HepG2 (cell line): ENCODE measurements around the gene DYNC2I2. TPM values are rescaled to one million over a fixed set of nuclear protein-coding genes. Genes with fewer than 3 reads are reported as not detected.

Source experiments
- ATAC-seq: fragments of 200-7000 bp; cut with Tn5 transposase; 3 replicates; pipeline ENCODE4 v1.9.1; 2020; ENCODE audit warnings: mild to moderate bottlenecking, moderate library complexity
- BruUV-seq: library from RNA; stranded (reverse); fragments of 400-500 nt; replicated peaks from 2 replicates; lab custom pipeline; 2021; lab: Mats Ljungman, UMichigan
- CTCF ChIA-PET: fragments of 300-600 bp; formaldehyde crosslinking; extraction: SDS; loops from one replicate; lab custom pipeline; 2021; ENCODE audit warnings: low total read pairs, inconsistent platforms, low intra/inter-chr PET ratio; lab: Yijun Ruan, JAX
- POLR2A ChIA-PET: fragments of 350-600 bp; sonication (Branson Sonifier 250); formaldehyde crosslinking; loops from one replicate; lab custom pipeline; 2020; ENCODE audit warnings: antibody characterized with exemption, inconsistent platforms; lab: Yijun Ruan, JAX
- DNase-seq: peaks from one replicate; pipeline ENCODE4 v3.0.0-alpha.2; 2015; ENCODE audit warnings: low spot score
- FAIRE-seq: peaks from 3 replicates; lab custom pipeline; 2011; peaks lifted over from hg19 to GRCh38; lab: Jason Lieb, UNC
- H2AFZ ChIP-seq: one replicate; pipeline ENCODE4 v1.6.1; 2011; ENCODE audit warnings: low read length, inconsistent platforms
- H3K27ac ChIP-seq: fragments of 300-600 bp; 3 replicates; pipeline ENCODE4 v1.8.0; 2011; ENCODE audit warnings: mixed run types, mild to moderate bottlenecking, mixed read lengths, low read length, inconsistent platforms; ENCODE audit not compliant: insufficient read depth; ENCODE audit errors: extremely low read length
- H3K27me3 ChIP-seq, 2 experiments: fragments of 200-600 bp in 1 of 2; 2 replicates in 1 of 2; 3 replicates in 1 of 2; pipeline versions ENCODE4 v1.6.0 to v1.8.0; 2011; ENCODE audit warnings: low read length in 2 of 2, mild to moderate bottlenecking in 2 of 2, moderate library complexity in 2 of 2, inconsistent platforms in 1 of 2; ENCODE audit not compliant: insufficient read depth in 2 of 2, control insufficient read depth in 1 of 2
- H3K36me3 ChIP-seq, 2 experiments: fragments of 200-600 bp in 1 of 2; replicated peaks in 1 of 2; 2 replicates in 1 of 2; 3 replicates in 1 of 2; pipeline versions ENCODE4 v1.5.1 to v1.8.0; 2011; ENCODE audit warnings: low read length in 2 of 2, inconsistent platforms in 1 of 2; ENCODE audit not compliant: insufficient read depth in 2 of 2, control insufficient read depth in 1 of 2
- H3K4me1 ChIP-seq: 2 replicates; pipeline ENCODE4 v1.5.1; 2012; ENCODE audit warnings: low read length, inconsistent platforms; ENCODE audit not compliant: insufficient read depth
- H3K4me2 ChIP-seq: 2 replicates; pipeline ENCODE4 v1.6.0; 2011; ENCODE audit warnings: low read depth, low read length, inconsistent platforms
- H3K4me3 ChIP-seq, 3 experiments: fragments of 200-600 bp in 1 of 3; sonication (generic), shearing (Covaris generic) in 1 of 3; replicated peaks in 1 of 3; 2 replicates each; pipeline ENCODE4 v1.5.1; 2011 to 2016; ENCODE audit warnings: low read length in 3 of 3, inconsistent platforms in 2 of 3, low read depth in 2 of 3, mild to moderate bottlenecking in 2 of 3, control low read depth in 1 of 3, mixed read lengths in 1 of 3; ENCODE audit not compliant: insufficient read depth in 1 of 3
- H3K79me2 ChIP-seq: one replicate; pipeline ENCODE4 v1.6.1; 2011; ENCODE audit warnings: low read length, inconsistent platforms; ENCODE audit not compliant: insufficient read depth
- H3K9ac ChIP-seq: 2 replicates; pipeline ENCODE4 v1.6.0; 2011; ENCODE audit warnings: mild to moderate bottlenecking, low read depth, low read length, inconsistent platforms; ENCODE audit not compliant: insufficient read depth
- H3K9me3 ChIP-seq: 2 replicates; pipeline ENCODE4 v1.5.1; 2012; ENCODE audit warnings: mild to moderate bottlenecking, low read length
- H4K20me1 ChIP-seq: 2 replicates; pipeline ENCODE4 v1.6.0; 2011; ENCODE audit warnings: inconsistent platforms, mild to moderate bottlenecking, low read length, moderate library complexity; ENCODE audit not compliant: insufficient read depth
- ATM ChIP-seq: fragments of 450-650 bp; IDR thresholded peaks from 2 replicates; pipeline ENCODE4 v1.7.1; 2017; ENCODE audit warnings: mild to moderate bottlenecking, borderline replicate concordance
- CBX5 ChIP-seq: sonication (generic); formaldehyde crosslinking; IDR thresholded peaks from 2 replicates; pipeline ENCODE4 v1.4.0; 2020; ENCODE audit warnings: missing genetic modification reagents, borderline replicate concordance
- CENPX ChIP-seq: sonication (generic); formaldehyde crosslinking; IDR thresholded peaks from 2 replicates; pipeline ENCODE4 v1.9.0; 2021; ENCODE audit warnings: mild to moderate bottlenecking, missing genetic modification reagents, moderate library complexity
- HHEX ChIP-seq: IDR thresholded peaks from 2 replicates; pipeline ENCODE4 v1.6.1; 2016; ENCODE audit warnings: control low read depth
- JUNB ChIP-seq: sonication (generic); formaldehyde crosslinking; IDR thresholded peaks from 2 replicates; pipeline ENCODE4 v1.8.0; 2022; ENCODE audit warnings: missing genetic modification reagents, mild to moderate bottlenecking, borderline replicate concordance
- MBD4 ChIP-seq: IDR thresholded peaks from 2 replicates; pipeline ENCODE4 v1.6.1; 2012; ENCODE audit warnings: low read length, inconsistent platforms, borderline replicate concordance
- MIER3 ChIP-seq: IDR thresholded peaks from 2 replicates; pipeline ENCODE4 v1.6.1; 2016; ENCODE audit warnings: missing compliant biosample characterization, borderline replicate concordance
- NKX3-1 ChIP-seq: sonication (generic); formaldehyde crosslinking; IDR thresholded peaks from 2 replicates; pipeline ENCODE4 v1.5.0; 2020; ENCODE audit warnings: missing genetic modification reagents
- NPAS2 ChIP-seq: sonication (generic); formaldehyde crosslinking; IDR thresholded peaks from 2 replicates; pipeline ENCODE4 v1.8.0; 2022; ENCODE audit warnings: mild to moderate bottlenecking, missing genetic modification reagents, borderline replicate concordance
- SIN3A ChIP-seq: IDR thresholded peaks from 2 replicates; pipeline ENCODE4 v1.6.1; 2011; ENCODE audit warnings: low read depth, mild to moderate bottlenecking, control low read depth, low read length, borderline replicate concordance
- SIX1 ChIP-seq: sonication (generic); formaldehyde crosslinking; IDR thresholded peaks from 2 replicates; pipeline ENCODE4 v1.4.0; 2020; ENCODE audit warnings: missing genetic modification reagents, borderline replicate concordance
- XRCC5 ChIP-seq: fragments of 200-400 bp; formaldehyde crosslinking; optimal IDR thresholded peaks from 2 replicates; pipeline ENCODE3; 2017; ENCODE audit warnings: mild to moderate bottlenecking, low read length
- YY1 ChIP-seq: IDR thresholded peaks from 2 replicates; pipeline ENCODE4 v1.6.1; 2011; ENCODE audit warnings: low read length, low read depth, moderate library complexity, mild to moderate bottlenecking; ENCODE audit not compliant: insufficient read depth, insufficient replicate concordance
- ZFP1 ChIP-seq: IDR thresholded peaks from 2 replicates; pipeline ENCODE4 v1.6.1; 2016
- ZKSCAN1 ChIP-seq: fragments of 150-350 bp; IDR thresholded peaks from 2 replicates; pipeline ENCODE4 v1.6.1; 2014; ENCODE audit warnings: low read length
- ZMYM4 ChIP-seq: sonication (generic); formaldehyde crosslinking; IDR thresholded peaks from 2 replicates; pipeline ENCODE4 v1.8.1; 2023; ENCODE audit warnings: mild to moderate bottlenecking, missing genetic modification reagents
- ZNF790 ChIP-seq: sonication (generic); formaldehyde crosslinking; IDR thresholded peaks from 2 replicates; pipeline ENCODE4 v1.8.0; 2022; ENCODE audit warnings: missing genetic modification reagents, mild to moderate bottlenecking, borderline replicate concordance
- WGBS: methylation state at CpG from one replicate; pipeline ENCODE4 v1.1.6; 2017; ENCODE audit warnings: low lambda C conversion rate; 5-methylcytosine and 5-hydroxymethylcytosine counted together
- in situ Hi-C: cut with HindIII; loops from 2 replicates; pipeline ENCODE4 v1.10.0; 2017; ENCODE audit warnings: low pct_unique_long_range_greater_than_20kb; ENCODE audit not compliant: extremely low pct_ligation_motif_present
- intact Hi-C: fragments of 100-400 bp; cut with micrococcal nuclease; formaldehyde crosslinking; loops from one replicate; pipeline ENCODE4 v1.10.0; 2022; ENCODE audit not compliant: unreplicated experiment
- polyA plus RNA-seq, 8 experiments: library from polyadenylated mRNA; depleted of rRNA in 3 of 8; stranded (reverse) in 7 of 8; unstranded in 1 of 8; fragments of >200 nt; fragmentation: Illumina TruSeq in 4 of 8; extraction: Trizol in 4 of 8; gene quantifications; 2 replicates each; pipeline versions ENCODE4 v1.2.1 to v1.2.3, GENCODE V29; 2011 to 2016; ENCODE audit warnings: low read depth in 4 of 8, missing spikeins in 1 of 8, mixed read lengths in 1 of 8; ENCODE audit not compliant: insufficient read depth in 1 of 8
- total RNA-seq, 5 experiments: library from RNA; depleted of rRNA; stranded (reverse); fragments of >200 nt; fragmentation: Illumina TruSeq; extraction: Trizol; gene quantifications; 2 replicates each; pipeline ENCODE4 v1.2.3, GENCODE V29; 2016; ENCODE audit warnings: low read depth in 1 of 5
- TF ChIP-seq, protein P1 (sequence below): sonication (generic); formaldehyde crosslinking; IDR thresholded peaks from 2 replicates; pipeline ENCODE4 v1.4.0; 2020; ENCODE audit warnings: mild to moderate bottlenecking, low read depth, missing genetic modification reagents
- TF ChIP-seq, protein P2 (sequence below): sonication (generic); formaldehyde crosslinking; IDR thresholded peaks from 2 replicates; pipeline ENCODE4 v1.4.0; 2020; ENCODE audit warnings: missing genetic modification reagents
- TF ChIP-seq, protein P3 (sequence below): IDR thresholded peaks from 2 replicates; pipeline ENCODE4 v1.6.1; 2016; ENCODE audit warnings: low read depth, borderline replicate concordance
- TF ChIP-seq, protein P4 (sequence below): IDR thresholded peaks from 2 replicates; pipeline ENCODE4 v1.6.1; 2016; ENCODE audit warnings: missing compliant biosample characterization, missing genetic modification reagents, borderline replicate concordance

DYNC2I2 gene
- total and polyA plus RNA-seq, 2 of the 13 experiments (the other 11 are each of a cell fraction or from before 2014, with no cell fraction given): 13.7 to 40.2 TPM

DNA sequence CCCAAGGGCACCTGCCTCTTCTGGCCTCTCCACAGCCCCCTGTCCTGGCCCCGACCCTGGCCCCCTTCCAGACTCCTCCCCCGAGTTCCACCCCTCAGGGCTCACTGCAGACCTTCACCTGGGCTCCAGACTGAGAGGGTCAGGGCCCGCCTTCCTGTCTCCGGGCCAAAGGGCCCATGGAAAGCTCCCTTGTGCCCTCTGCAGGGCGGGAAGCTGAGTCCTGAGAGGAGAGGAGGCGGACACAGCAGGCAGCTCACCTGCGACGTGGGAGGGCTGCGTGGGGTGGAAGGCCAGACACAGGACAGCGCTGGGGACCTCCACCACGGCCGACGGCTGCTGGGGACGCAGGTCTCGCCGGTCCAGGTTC lies 20.6 kb downstream of the DYNC2I2 start:
- Histone ChIP-seq H3K27me3 (no peaks in the 10 kb centered on the region), H4K20me1 (no peaks in the 10 kb centered on the region), H2AFZ (no peak overlapping the region), H3K9ac (peak overlapping the region; percentile 66), H3K4me3 (peak overlapping the region; percentile 57 to 73 (median 60); a peak in 5 of 6 replicates), H3K36me3 (peaks cover 13 to 34% of the 10 kb centered on the region in 2 experiments; a peak in 4 of 5 replicates), H3K4me1 (peaks cover 21% of the 10 kb centered on the region), H3K4me2 (peak overlapping the region; percentile 84), H3K27ac (peak overlapping the region; percentile 85), H3K9me3 (no peaks in the 10 kb centered on the region), H3K79me2 (no peaks in the 10 kb centered on the region)
- 4% methylated on average over 4 of the region's 16 CpGs for WGBS
- ChIA-PET POLR2A (interaction anchor here (0.6 to 2.3 kb wide), 23 partner anchors 10 to 312 kb away, joined by 3 to 33 read pairs (median 6); partner anchors contain the start of genes DYNC2I2, ENDOG, NUP188 and SET), CTCF (interaction anchor here (0.8 to 1.4 kb wide), 3 partner anchors 12 to 197 kb away, joined by 3 to 12 read pairs (median 3); partner anchors contain the start of gene PKN3)
- intact Hi-C loops: loop anchor here (2.0 to 5.0 kb wide), 3 partner anchors 51 to 83 kb away; partner anchors contain the start of genes PKN3, SET and SPTAN1
- in situ Hi-C loops: no loop called here
- FAIRE-seq (peak; percentile 40), ATAC-seq (peak; percentile 85), DNase-seq (peak; percentile 81)
- BruUV-seq: no TSS peak
- TF ChIP-seq ZFP1 (no peak), SIX1 (CRISPR knock-in tag) (no peak), ATM (no peak), XRCC5 (peak; percentile 22), MIER3 (CRISPR knock-in tag) (0 out of 2 replicates have a peak, but pooled peaks have one; percentile 29), ZKSCAN1 (no peak), CBX5 (CRISPR knock-in tag) (no peak), SIN3A (0 out of 2 replicates have a peak, but pooled peaks have one; percentile 34), JUNB (CRISPR knock-in tag) (no peak), ZMYM4 (CRISPR knock-in tag) (no peak; the same call in none of the 2 replicates), CENPX (CRISPR knock-in tag) (no peak), HHEX (no peak), NKX3-1 (CRISPR knock-in tag) (no peak), ZNF790 (CRISPR knock-in tag) (no peak), YY1 (peak; percentile 23), NPAS2 (CRISPR knock-in tag) (no peak), MBD4 (no peak)
- TF ChIP-seq, protein P1, sequence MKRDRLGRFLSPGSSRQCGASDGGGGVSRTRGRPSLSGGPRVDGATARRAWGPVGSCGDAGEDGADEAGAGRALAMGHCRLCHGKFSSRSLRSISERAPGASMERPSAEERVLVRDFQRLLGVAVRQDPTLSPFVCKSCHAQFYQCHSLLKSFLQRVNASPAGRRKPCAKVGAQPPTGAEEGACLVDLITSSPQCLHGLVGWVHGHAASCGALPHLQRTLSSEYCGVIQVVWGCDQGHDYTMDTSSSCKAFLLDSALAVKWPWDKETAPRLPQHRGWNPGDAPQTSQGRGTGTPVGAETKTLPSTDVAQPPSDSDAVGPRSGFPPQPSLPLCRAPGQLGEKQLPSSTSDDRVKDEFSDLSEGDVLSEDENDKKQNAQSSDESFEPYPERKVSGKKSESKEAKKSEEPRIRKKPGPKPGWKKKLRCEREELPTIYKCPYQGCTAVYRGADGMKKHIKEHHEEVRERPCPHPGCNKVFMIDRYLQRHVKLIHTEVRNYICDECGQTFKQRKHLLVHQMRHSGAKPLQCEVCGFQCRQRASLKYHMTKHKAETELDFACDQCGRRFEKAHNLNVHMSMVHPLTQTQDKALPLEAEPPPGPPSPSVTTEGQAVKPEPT (CRISPR knock-in tag): no peak
- TF ChIP-seq, protein P2, sequence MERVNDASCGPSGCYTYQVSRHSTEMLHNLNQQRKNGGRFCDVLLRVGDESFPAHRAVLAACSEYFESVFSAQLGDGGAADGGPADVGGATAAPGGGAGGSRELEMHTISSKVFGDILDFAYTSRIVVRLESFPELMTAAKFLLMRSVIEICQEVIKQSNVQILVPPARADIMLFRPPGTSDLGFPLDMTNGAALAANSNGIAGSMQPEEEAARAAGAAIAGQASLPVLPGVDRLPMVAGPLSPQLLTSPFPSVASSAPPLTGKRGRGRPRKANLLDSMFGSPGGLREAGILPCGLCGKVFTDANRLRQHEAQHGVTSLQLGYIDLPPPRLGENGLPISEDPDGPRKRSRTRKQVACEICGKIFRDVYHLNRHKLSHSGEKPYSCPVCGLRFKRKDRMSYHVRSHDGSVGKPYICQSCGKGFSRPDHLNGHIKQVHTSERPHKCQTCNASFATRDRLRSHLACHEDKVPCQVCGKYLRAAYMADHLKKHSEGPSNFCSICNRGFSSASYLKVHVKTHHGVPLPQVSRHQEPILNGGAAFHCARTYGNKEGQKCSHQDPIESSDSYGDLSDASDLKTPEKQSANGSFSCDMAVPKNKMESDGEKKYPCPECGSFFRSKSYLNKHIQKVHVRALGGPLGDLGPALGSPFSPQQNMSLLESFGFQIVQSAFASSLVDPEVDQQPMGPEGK (CRISPR knock-in tag): no peak
- TF ChIP-seq, protein P3, sequence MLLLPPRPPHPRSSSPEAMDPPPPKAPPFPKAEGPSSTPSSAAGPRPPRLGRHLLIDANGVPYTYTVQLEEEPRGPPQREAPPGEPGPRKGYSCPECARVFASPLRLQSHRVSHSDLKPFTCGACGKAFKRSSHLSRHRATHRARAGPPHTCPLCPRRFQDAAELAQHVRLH: no peak
- TF ChIP-seq, protein P4, sequence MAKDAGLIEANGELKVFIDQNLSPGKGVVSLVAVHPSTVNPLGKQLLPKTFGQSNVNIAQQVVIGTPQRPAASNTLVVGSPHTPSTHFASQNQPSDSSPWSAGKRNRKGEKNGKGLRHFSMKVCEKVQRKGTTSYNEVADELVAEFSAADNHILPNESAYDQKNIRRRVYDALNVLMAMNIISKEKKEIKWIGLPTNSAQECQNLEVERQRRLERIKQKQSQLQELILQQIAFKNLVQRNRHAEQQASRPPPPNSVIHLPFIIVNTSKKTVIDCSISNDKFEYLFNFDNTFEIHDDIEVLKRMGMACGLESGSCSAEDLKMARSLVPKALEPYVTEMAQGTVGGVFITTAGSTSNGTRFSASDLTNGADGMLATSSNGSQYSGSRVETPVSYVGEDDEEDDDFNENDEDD (CRISPR knock-in tag): no peak; the same call in 1 of the 2 replicates
